22Rv1 (cell line): ENCODE measurements around the gene PLSCR4.
"Not testable (repeated sequence)": the region's sequence is repeated elsewhere in the genome, so short reads cannot be mapped to it uniquely, and the experiment has no call there.

Experiments
- CTCF ChIP-seq: fragments of 450-650 bp; IDR thresholded peaks from 2 replicates; pipeline ENCODE4 v1.5.1; 2017; ENCODE audit warnings: mild to moderate bottlenecking
- ZFX ChIP-seq: fragments of 450-650 bp; IDR thresholded peaks from 2 replicates; pipeline ENCODE4 v1.6.1; 2017; ENCODE audit warnings: antibody characterized with exemption, borderline replicate concordance

DNA sequence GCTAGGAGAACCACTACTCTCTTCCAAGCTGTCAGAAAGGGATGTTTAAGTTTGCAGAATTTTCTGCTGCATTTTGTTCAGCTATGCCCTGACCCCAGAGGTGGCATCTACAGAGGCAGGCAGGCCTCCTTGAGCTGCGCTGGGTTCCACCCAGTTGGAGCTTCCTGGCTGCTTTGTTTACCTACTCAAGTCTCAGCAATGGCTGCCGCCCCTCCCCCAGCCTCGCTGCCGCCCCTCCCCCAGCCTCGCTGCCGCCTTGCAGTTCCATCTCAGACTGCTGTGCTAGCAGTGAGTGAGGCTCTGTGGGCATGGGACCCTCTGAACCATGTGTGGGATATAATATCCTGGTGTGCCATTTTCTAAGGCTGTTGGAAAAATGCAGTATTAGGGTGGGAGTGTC is 42.5 kb upstream of the PLSCR4 start:
- TF ChIP-seq CTCF, ZFX: not testable (repeated sequence)
